DND-41 (cell line): ENCODE measurements around the gene DNMT1.

Experiments used
- ATAC-seq: fragments of 200-7000 bp; cut with Tn5 transposase; 3 replicates; pipeline ENCODE4 v1.9.1; 2021; ENCODE audit warnings: low read depth; ENCODE audit not compliant: insufficient read depth
- DNase-seq: peaks from one replicate; pipeline ENCODE4 v3.0.0-alpha.2; 2020
- H2AFZ ChIP-seq: 2 replicates; pipeline ENCODE4 v1.6.0; 2012; ENCODE audit warnings: low read depth, low read length
- H3K27ac ChIP-seq: 2 replicates; pipeline ENCODE4 v1.5.1; 2012; ENCODE audit warnings: low read length, inconsistent platforms
- H3K27me3 ChIP-seq: fragments of 200-600 bp; sonication (generic); 2 replicates; pipeline ENCODE4 v1.6.0; 2012; ENCODE audit warnings: low read length, mild to moderate bottlenecking, inconsistent platforms; ENCODE audit not compliant: insufficient read depth, poor library complexity
- H3K36me3 ChIP-seq: 2 replicates; pipeline ENCODE4 v1.5.1; 2012; ENCODE audit warnings: low read length, inconsistent platforms; ENCODE audit not compliant: insufficient read depth
- H3K4me1 ChIP-seq: 2 replicates; pipeline ENCODE4 v1.5.1; 2012; ENCODE audit warnings: mild to moderate bottlenecking, low read length; ENCODE audit not compliant: insufficient read depth
- H3K4me2 ChIP-seq: 2 replicates; pipeline ENCODE4 v1.6.0; 2012; ENCODE audit warnings: mild to moderate bottlenecking, moderate library complexity, low read length, inconsistent platforms; ENCODE audit not compliant: insufficient read depth
- H3K4me3 ChIP-seq, 2 experiments: fragments of 200-600 bp in 1 of 2; shearing (Covaris generic) in 1 of 2; 2 replicates each; pipeline ENCODE4 v1.5.1; 2012 to 2016; ENCODE audit warnings: inconsistent platforms in 2 of 2, low read length in 2 of 2, mild to moderate bottlenecking in 2 of 2, low read depth in 1 of 2, moderate library complexity in 1 of 2
- H3K79me2 ChIP-seq: 2 replicates; pipeline ENCODE4 v1.6.0; 2012; ENCODE audit warnings: low read length, inconsistent platforms; ENCODE audit not compliant: insufficient read depth
- H3K9ac ChIP-seq: 2 replicates; pipeline ENCODE4 v1.6.0; 2012; ENCODE audit warnings: low read depth, mild to moderate bottlenecking, inconsistent platforms, low read length, moderate library complexity
- H3K9me3 ChIP-seq: 2 replicates; pipeline ENCODE4 v1.5.1; 2012; ENCODE audit warnings: low read length, moderate library complexity, mild to moderate bottlenecking, inconsistent platforms; ENCODE audit not compliant: insufficient read depth, severe bottlenecking
- H4K20me1 ChIP-seq: 2 replicates; pipeline ENCODE4 v1.6.0; 2012; ENCODE audit warnings: low read length; ENCODE audit not compliant: insufficient read depth
- EZH2 ChIP-seq: IDR thresholded peaks from 3 replicates; pipeline ENCODE4 v1.6.1; 2012; ENCODE audit warnings: borderline replicate concordance, low read depth, mild to moderate bottlenecking, moderate library complexity, low read length, inconsistent platforms; ENCODE audit not compliant: severe bottlenecking
- TF ChIP-seq, protein P1 (sequence below): IDR thresholded peaks from 2 replicates; pipeline ENCODE4 v1.5.1; 2012; ENCODE audit warnings: borderline replicate concordance, low read length, moderate library complexity, mild to moderate bottlenecking; ENCODE audit not compliant: poor library complexity, severe bottlenecking; ENCODE audit errors: extremely low read depth

Gene DNMT1

DNA sequence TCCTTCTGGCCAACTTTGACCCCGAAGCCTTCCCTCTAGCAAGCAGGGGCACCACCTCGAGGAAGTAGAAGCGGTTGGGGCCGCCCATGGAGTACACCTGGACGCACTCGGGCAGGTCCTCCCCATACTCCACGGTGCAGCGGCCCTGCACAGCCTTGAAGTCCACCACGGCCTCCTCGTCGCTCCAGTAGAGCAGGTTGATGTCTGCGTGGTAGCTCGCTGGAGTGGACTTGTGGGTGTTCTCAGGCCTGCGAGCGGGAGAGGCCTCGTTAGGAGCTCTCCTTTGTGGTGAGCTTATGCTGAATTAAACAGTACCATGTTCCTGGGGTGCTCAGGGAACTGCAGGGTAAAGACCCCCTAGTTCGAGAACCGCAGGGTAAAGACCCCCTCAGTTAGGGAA lies 52.8 kb downstream of the DNMT1 start:
- Histone ChIP-seq H3K9me3 (no peaks in the 10 kb centered on the region), H3K79me2 (peaks cover 15% of the 10 kb centered on the region), H3K4me2 (no peak overlapping the region), H3K9ac (no peak overlapping the region), H4K20me1 (peaks cover 67% of the 10 kb centered on the region), H3K36me3 (peaks cover 99% of the 10 kb centered on the region), H3K27me3 (no peaks in the 10 kb centered on the region), H3K4me3 (no peak overlapping the region), H3K4me1 (no peaks in the 10 kb centered on the region), H3K27ac (no peak overlapping the region), H2AFZ (no peak overlapping the region)
- no peak for ATAC-seq
- TF ChIP-seq EZH2 = no peak
- TF ChIP-seq, protein P1, sequence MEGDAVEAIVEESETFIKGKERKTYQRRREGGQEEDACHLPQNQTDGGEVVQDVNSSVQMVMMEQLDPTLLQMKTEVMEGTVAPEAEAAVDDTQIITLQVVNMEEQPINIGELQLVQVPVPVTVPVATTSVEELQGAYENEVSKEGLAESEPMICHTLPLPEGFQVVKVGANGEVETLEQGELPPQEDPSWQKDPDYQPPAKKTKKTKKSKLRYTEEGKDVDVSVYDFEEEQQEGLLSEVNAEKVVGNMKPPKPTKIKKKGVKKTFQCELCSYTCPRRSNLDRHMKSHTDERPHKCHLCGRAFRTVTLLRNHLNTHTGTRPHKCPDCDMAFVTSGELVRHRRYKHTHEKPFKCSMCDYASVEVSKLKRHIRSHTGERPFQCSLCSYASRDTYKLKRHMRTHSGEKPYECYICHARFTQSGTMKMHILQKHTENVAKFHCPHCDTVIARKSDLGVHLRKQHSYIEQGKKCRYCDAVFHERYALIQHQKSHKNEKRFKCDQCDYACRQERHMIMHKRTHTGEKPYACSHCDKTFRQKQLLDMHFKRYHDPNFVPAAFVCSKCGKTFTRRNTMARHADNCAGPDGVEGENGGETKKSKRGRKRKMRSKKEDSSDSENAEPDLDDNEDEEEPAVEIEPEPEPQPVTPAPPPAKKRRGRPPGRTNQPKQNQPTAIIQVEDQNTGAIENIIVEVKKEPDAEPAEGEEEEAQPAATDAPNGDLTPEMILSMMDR = no peak
- no peak for DNase-seq

DNA sequence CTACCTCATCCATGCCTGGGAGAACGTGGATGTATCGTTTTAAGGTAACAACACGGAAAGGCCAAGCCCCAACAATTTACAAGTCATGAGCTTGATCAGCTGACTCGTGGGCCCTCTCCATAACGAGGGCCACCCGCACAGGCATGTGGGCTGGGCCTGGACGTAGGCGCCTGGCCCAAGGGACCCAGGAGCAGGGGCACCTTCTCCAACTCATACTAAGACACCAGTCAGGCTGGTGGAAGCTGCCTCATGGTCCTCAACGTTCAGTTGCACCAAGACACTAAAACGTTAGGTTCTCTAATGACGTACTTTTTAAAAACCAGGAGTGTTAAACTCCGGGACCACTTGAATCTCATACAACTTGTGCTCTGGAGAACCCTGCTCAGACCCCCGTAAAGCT lies 53.3 kb downstream of the DNMT1 start:
- DNase-seq = no peak
- Histone ChIP-seq H3K4me3 (no peak overlapping the region), H4K20me1 (peaks cover 69% of the 10 kb centered on the region), H3K27ac (no peak overlapping the region), H3K36me3 (peaks cover 99% of the 10 kb centered on the region), H3K4me1 (no peaks in the 10 kb centered on the region), H3K9ac (no peak overlapping the region), H3K27me3 (no peaks in the 10 kb centered on the region), H2AFZ (no peak overlapping the region), H3K9me3 (no peaks in the 10 kb centered on the region), H3K79me2 (peaks cover 15% of the 10 kb centered on the region), H3K4me2 (no peak overlapping the region)
- no peak for TF ChIP-seq EZH2
- TF ChIP-seq, protein P1 = no peak
- no peak for ATAC-seq

DNA sequence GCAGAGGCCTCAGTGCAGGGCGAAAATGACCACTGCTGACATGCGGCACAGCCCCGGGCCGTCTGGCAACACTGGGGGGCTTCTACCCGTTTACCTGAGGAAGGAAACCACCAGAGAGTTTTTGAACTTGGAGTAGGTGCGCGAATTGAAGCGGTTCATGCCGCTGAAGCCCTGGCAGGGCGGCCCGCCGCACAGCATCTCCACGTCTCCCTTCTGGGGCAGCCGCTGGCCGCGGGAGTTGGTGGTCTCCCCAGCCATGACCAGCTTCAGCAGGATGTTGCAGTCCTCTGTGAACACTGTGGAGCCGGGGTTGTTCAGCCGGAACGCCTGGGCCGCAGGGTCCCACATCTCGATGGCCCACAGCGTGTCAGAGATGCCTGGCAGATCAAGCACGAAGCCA lies 54.8 kb downstream of the DNMT1 start:
- no peaks in the 10 kb centered on the region for H3K4me1 ChIP-seq
- H3K4me2 ChIP-seq = no peak overlapping the region
- no peaks in the 10 kb centered on the region for H3K9me3 ChIP-seq
- no peak overlapping the region for H3K4me3 ChIP-seq
- H4K20me1 ChIP-seq = peaks cover 64% of the 10 kb centered on the region
- no peak for TF ChIP-seq EZH2
- peaks cover 7% of the 10 kb centered on the region; the same call in 1 of the 2 replicates for H3K79me2 ChIP-seq
- no peak overlapping the region for H2AFZ ChIP-seq
- no peak for DNase-seq
- no peaks in the 10 kb centered on the region for H3K27me3 ChIP-seq
- H3K36me3 ChIP-seq = peaks cover 99% of the 10 kb centered on the region
- ATAC-seq = no peak
- H3K27ac ChIP-seq = no peak overlapping the region
- no peak overlapping the region for H3K9ac ChIP-seq

DNA sequence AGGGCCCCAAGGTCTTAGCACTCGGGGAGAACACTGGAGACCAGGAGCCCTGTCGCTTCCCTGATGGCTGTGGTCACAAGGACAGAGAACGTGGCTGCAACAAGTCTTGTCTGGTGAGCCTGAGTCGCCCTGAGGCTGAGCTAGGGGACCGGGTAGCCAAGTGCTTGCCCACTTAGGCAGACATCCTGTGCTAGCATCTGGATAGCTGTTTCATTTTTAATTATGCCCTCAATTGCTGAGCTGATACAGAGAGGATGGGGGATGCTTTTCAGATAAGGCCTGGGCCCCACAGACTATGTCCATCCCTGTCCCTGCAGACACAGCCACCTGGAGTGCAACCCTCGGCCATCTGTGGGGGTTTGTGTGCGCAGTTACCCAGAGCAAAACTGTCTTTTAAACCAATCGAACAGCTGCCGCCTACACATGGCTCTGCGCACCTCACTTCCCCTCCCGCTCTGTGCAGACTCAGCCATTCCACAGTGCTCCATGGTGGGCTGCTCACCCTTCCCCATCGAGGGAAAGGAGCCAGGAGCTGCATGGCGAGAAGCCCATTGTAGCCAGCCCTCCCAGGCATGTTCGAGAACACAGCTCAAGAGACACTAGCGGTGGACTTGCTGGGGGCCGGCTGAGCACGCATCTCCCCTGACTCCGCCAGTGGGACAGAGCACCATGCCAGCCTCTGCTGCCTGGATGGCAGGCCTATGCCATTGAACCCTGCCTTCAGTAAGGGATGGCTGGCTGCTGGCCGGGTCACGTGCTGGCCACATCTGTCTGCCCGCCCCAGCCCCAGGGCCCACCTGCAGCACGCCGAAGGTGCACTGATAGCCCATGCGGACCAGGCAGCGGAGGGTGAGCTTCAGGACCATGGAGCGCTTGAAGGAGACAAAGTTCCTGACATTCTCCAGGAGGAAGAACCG lies 55.6 kb downstream of the DNMT1 start:
- Histone ChIP-seq H3K79me2 (0 out of 2 replicates have a peak, but pooled peaks cover 5% of the 10 kb centered on the region), H4K20me1 (peaks cover 62% of the 10 kb centered on the region), H3K27ac (no peak overlapping the region), H3K27me3 (no peaks in the 10 kb centered on the region), H3K9ac (no peak overlapping the region), H3K4me3 (no peak overlapping the region), H2AFZ (no peak overlapping the region), H3K36me3 (peaks cover 99% of the 10 kb centered on the region), H3K9me3 (no peaks in the 10 kb centered on the region), H3K4me2 (no peak overlapping the region), H3K4me1 (no peaks in the 10 kb centered on the region)
- no peak for TF ChIP-seq EZH2
- TF ChIP-seq, protein P1 = no peak
- no peak; the same call in 2 of the 3 replicates for ATAC-seq
- no peak for DNase-seq
